HG03025 (cell line): ENCODE measurements around the gene IL24.
"Not testable (repeated sequence)": the region's sequence is repeated elsewhere in the genome, so short reads cannot be mapped to it uniquely, and the experiment has no call there.

ENCODE experiments used
- ATAC-seq: cut with Tn5 transposase; IDR thresholded peaks from one replicate; pipeline ENCODE4 v1.9.1; 2021; ENCODE audit warnings: mild to moderate bottlenecking, moderate library complexity; ENCODE audit not compliant: unreplicated experiment, low FRiP score

IL24 gene

DNA sequence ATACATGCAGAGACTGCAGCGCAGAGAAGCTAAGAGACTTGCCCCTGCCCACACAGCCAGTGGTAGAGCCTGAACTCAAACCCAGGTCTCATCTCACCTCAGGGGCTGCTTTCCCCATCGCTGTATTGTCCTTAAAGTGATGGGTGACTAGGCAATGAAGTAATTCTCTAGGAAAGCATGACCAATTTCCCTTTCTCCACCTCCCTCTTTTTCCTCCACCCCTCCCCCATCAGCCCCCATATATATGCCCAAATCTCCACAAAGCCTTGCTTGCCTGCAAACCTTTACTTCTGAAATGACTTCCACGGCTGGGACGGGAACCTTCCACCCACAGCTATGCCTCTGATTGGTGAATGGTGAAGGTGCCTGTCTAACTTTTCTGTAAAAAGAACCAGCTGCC, at the start of gene IL24:
Gene IL24 (plus strand): TSS at position 269 of the 400 bp plus-strand sequence. CDS start 390 bp downstream, outside the sequence.
- no peak for ATAC-seq

- ATAC-seq, result no peak
Measured at GRCh38 chr1:206847946-206848345, 49.3 kb upstream of the IL24 start.

DNA sequence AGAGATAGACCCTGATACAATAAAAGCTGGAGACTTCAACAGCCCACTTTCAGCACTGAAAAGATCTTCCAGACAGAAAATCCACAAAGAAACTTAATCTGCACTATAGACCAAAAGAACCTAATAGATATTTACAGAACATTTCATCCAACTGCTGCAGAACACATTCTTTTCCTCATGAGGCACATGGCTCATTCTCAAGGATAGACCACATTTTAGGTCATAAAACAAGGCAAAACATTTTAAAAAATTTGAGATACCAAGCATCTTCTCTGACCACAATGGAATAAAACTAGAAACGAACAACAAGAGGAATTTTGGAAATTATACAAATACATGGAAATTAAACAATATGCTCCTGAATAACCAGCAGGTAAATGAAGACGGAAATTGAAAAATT, 46.8 kb upstream of the IL24 start:
- no peak for ATAC-seq

- no peak for ATAC-seq
Measured at GRCh38 chr1:206851341-206852010, 45.8 kb upstream of the IL24 start.

DNA sequence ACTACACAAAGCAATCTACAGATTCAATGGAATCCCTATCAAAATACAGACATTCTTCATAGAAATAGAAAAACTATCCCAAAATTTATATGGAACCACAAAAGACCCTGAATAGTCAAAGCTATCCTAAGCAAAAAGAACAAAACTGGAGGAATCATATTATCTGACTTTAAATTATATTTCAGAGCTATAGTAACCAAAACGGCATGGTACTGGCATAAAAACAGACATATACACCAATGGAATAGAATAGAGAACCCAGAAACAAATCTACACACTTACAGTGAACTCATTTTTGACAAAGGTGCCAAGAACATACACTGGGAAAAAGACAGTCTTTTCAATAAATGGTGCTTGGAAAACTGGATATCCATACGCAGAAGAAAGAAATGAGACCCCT, 44.6 kb upstream of the IL24 start:
- ATAC-seq, result not testable (repeated sequence)

DNA sequence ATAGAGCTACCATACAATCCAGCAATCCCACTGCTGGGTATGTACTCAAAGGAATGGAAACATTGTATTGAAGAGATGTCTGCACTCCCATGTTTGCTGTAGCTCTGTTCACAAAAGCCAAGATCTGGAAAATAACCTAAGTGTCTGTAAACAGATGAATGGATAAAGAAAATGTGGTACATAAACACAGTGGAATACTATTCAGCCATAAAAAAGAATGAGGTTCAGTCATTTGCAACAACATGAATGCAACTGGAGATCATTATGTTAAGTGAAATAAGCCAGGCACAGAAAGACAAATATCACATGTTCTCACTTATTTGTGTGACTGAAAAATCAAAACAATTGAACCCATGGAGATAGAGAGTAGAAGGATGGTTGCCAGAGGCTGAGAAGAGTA, 43.5 kb upstream of the IL24 start:
- not testable (repeated sequence) for ATAC-seq

DNA sequence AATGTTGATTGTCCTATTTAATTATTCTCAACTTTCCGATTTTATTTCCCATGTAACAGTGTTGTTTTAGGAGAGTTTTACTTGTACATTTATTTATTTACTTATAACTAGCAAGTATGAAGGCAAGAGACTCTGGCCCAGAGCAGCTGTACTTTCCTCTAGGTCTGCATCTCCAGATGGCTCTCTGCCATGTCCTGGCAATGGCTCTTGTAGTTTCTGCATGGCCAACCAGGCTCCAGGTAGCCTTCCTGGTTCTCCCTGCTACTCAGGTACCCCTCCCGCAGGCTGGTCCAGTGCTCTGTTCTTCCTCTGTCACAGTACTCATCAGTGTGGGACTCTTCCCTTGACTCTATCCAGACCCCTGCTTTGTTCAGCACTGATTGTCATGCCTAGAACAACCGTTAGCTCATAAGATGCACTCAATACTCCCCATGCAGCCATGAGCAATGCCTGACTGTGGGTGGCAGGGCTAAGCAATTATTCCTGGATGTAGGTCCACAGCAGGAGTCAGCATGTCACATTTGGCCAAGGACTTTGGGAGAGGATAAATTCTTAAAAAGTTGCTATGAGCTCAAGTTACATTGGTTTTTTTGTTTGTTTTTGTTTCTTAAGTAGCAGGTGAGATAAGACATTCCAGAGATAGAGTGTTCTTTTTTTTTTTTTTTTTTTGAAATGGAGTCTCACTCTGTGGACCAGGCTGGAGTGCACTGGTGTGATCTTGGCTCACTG, 42.7 kb upstream of the IL24 start:
- ATAC-seq, result no peak

DNA sequence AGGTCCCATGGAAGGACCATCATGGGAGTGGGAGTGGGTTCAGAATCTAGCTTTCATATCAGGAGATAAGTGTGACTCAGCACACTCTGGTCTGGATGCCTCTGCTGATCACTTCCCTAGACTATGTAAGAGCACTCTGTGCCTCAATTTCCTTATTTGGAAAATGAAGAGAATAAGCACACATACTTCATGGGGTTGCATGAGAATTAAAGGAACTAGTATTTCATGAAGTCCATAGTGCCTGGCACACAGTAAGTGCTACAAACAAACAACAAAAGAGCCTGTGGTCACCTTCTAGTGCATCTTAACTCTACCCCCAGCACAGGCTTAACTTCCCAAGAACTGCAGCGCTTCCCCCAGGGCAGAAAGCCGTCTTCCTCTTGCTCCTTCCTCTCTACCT, 41.4 kb upstream of the IL24 start:
- ATAC-seq, result no peak

- ATAC-seq, result no peak
Measured at GRCh38 chr1:206856674-206857464, 40.4 kb upstream of the IL24 start.

DNA sequence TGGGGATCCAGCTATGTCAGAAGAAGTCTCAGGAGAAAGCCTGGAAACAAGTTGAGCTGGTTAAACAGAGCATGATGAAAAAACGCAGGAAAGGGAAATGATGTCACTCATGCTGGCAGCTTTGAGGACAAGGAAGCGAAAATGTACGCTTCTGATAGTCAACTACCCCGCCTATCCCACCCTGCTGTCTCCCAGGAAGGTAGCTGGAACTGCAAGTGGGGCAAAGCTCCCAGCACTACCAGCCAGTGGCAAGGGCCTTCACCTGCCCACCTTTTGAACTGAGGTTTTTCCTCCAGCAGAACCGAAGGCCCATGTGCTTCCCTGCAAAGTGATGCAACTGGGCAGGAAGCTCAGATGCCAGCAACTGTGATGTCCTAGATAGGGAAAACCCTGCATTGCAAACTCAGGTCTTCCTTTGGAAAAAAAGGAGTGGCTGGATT, 38.1 kb upstream of the IL24 start:
- ATAC-seq, result no peak

DNA sequence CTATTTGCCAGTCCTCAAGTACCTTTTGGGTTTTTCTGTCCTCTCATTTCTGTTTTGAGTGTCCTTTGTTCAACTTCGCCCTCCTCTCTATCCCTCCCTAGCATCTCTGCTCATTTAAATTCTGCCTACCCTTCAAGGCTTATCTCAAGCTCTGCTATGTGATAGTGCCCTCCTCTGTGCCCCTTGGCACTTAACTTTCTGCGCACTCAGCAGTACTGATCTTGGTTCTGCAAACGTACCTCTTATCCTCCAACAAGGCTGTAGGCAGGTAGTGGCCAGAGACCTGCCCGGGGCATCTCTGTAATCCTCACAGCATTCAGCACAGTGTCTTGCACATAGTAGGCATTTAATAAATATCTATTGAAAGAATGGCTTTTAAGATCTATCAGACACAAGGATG, 37.1 kb upstream of the IL24 start:
- no peak for ATAC-seq

- no peak for ATAC-seq
Measured at GRCh38 chr1:206863266-206863665, 34.0 kb upstream of the IL24 start.

DNA sequence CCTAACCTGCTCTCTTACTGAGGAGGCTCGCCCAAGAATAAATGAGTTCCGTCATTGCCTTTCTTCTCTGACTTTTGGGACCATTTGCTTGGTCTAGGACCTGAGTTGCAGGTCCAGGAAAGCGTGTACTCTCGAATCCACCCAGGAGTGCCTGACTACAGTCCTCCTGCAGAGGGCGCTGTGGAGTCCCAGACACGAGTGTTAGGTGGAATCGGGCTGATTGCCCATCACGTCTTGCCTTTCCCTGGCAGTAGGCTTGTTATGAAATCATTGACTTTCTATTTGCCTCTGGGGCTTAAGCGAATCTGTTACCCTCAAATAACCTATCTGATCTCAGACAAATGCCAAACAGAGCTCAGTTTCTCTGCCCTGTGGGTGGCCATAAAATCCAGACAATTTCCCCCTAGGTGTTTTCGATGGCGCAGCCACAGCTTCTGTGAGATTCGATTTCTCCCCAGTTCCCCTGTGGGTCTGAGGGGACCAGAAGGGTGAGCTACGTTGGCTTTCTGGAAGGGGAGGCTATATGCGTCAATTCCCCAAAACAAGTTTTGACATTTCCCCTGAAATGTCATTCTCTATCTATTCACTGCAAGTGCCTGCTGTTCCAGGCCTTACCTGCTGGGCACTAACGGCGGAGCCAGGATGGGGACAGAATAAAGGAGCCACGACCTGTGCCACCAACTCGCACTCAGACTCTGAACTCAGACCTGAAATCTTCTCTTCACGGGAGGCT, 32.1 kb upstream of the IL24 start, which contains the start of gene IL20:
Gene IL20 (plus strand): TSS at position 685 of the 733 bp plus-strand sequence. CDS start 230 bp downstream, outside the sequence.
- no peak for ATAC-seq

- ATAC-seq, result no peak
Measured at GRCh38 chr1:206866062-206866461, 31.2 kb upstream of the IL24 start.

GRCh38 chr1:206867239-206867638, 30.0 kb upstream of the IL24 start:
- ATAC-seq, result no peak

DNA sequence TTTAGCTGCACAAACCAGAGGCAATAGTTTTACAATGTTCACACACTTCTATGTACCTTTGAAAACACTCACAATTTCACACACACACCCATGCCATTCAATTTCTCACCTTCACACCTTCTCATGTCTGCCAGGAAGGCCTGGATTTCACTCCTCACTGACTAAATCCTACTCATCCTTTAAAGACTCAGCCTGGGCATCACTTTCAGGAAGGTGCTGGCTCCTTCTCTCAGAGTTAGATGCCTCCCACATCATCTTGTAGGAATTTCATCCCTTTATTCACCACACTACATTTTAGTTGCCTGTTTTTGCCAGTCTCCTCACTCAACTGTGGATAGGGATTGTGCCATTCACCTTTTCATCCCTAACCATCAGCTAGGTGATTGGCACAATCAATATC, 29.5 kb upstream of the IL24 start:
- ATAC-seq, result no peak

GRCh38 chr1:206868264-206868663, 29.0 kb upstream of the IL24 start:
- no peak for ATAC-seq

DNA sequence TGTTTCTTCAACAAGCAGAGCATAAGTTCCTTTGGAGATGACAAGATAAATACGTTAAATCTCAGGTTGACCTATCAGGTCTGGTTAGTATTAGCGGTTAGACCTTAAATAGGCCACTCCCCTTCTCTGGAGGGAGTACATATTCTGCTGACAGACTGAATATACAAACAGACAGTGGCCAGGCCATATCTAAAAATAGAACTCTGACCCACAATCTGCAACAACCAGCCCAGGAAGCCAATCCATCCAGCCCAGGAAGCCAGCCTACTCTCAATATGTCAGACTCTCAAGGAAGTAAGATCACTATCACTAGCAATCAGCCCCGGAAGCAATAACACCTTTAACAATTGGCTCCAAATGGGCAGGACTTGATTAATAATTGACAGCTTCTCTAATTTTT, 25.1 kb upstream of the IL24 start:
- no peak for ATAC-seq

- ATAC-seq, result no peak
Measured at GRCh38 chr1:206873603-206874188, 23.5 kb upstream of the IL24 start.

DNA sequence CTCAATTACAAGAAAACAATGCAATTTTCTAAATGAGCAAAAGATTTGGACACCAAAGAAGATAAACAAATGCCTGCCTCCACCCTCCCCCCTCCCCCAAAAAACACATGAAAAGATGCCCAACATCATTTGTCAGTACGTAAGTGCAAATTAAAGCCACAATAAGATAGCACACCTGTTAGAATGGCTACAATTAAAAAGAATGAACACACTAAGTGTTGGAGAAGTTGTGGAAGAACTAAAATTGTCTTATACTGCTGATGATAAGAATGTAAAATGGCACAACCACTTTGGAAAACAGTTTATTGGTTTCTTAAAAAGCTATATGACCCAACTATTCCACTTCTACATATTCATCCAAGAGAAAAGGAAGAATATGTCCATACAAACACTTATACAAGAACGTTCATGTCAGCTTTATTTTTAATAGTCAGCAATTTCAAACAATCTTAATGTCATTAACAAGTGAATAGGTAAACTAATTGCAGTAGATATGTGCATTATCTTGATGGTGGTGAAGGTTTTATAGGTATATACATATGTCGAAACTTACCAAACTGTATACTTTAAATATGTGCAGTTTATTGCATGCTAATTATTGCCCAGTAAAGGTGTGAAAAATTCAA, 21.4 kb upstream of the IL24 start:
- no peak for ATAC-seq
